HK-2 (cell line): ENCODE measurements around the gene NKTR.

ENCODE experiments used
- DNase-seq: peaks from one replicate; pipeline ENCODE4 v3.0.0-alpha.2; 2018; ENCODE audit not compliant: unreplicated experiment

NKTR gene

DNA sequence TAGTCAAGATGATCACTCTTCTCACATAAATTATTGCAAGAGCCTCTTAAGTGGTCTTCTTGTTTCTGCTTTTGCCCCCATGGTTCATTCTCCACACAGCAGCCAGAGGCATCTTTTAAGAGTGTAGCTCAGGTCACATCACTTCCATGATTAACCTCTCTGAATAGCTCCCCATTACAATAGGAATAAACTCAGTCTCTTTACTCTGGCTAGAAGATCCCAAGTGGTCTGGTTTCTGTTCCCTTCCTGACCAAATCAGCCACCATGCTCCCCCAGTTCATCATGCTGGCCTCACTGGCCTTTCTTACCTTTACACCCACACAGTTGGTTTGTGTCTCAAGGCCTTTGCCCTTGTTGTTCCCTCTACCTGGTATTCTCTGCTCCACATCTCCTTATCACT lies 93.9 kb downstream of the NKTR start:
- DNase-seq, result no peak

DNA sequence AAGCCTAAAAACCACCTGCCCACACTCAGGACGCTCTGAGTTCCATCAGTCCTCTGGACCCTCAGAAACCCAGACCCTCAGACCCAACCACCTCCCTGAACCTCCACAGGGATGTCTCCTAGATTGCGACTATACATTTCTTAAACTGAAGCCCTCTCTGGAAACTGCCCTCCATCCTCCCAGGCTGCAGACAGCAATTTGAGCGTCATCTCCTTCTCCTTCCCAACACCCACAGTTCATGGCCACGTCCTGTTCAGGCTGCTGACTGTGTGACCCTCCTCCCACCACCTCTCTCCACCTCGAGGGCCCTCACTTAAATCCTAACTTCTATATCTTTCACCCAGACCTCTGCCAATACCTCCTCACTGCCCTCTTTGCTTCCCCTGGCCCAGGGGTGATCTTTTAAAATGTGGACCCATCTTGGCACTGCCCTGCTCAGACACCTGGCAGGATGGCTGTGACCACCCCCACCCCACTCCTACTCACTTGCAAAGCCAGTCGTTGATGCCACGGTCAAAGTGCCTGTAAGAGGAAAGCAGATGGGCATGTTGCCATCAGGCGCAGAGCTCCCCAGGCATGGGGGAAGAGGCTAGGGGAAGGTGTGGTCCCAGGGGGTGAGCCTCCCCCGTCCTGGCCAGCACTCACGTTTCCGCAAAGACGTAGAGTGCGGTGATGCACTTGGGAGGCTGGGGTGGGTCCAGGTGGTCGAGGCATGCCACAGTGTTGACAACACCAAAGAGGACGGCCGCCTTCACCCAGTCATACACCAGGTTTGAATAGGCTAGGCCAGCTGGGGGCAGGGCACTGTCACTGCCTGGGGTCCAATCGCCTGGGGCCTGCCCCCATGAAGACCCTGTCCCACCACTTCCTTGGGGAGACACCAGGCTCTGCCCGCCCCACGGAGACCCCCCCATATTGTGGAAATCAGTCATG lies 96.1 kb downstream of the NKTR start:
- no peak for DNase-seq

DNA sequence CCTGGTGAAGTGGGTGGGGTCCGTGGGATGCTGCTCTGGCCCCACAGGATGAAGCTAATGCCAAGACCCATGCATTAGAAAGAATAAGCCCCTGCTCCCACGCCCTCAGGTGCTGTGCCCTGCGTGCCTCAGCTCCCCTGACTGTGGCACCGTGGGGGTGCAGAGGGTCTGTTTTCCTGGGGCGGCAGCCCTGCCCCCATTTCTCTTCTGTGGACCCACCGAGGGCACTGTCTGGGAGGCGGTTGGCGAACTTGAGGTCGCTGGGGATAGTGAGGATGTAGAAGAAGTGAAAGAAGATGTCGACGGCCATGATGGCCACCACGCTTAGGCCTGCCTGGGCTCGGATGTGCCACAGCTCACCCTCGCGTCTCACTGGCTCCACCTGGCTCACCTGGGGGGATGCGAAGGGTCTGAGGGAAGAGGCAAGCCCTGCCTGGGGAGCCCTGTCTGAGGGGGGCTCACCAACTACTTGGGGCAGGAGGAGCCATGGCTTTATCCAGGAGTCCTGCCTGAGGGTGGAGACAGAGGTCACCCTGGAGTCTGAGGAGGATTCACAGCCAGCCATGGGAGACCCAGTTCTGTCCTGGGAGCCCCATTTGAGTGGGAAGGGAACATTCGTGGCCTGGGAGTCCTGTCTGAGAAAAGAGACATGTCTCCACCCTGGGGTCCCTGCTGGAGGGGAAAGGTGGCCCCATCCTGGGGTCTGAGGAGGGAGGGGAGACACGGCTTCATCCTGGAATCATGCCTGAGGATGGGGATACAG lies 97.0 kb downstream of the NKTR start:
- DNase-seq, result no peak
